Measurements from ENCODE around the gene PARD3B.

DNA sequence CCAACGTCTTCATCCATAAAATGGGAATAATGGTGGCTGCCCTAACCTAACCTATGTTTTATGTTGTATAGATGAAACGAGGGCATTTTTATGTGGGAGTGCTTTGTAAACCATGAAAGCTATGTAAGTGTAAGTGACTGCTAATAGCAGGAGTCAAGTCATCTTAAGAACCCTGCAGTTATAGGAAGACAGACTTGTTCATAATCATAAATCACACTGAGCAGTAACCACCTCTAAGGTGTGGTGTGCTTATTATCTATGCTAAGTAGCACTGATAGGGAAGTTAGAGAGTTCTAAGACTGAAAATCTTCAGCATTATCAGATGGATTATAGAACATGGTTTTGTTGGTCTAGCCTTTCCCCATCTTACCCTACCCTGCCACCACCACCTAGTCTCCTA is 1112.8 kb downstream of the PARD3B start:
- TF ChIP-seq, protein P1, sequence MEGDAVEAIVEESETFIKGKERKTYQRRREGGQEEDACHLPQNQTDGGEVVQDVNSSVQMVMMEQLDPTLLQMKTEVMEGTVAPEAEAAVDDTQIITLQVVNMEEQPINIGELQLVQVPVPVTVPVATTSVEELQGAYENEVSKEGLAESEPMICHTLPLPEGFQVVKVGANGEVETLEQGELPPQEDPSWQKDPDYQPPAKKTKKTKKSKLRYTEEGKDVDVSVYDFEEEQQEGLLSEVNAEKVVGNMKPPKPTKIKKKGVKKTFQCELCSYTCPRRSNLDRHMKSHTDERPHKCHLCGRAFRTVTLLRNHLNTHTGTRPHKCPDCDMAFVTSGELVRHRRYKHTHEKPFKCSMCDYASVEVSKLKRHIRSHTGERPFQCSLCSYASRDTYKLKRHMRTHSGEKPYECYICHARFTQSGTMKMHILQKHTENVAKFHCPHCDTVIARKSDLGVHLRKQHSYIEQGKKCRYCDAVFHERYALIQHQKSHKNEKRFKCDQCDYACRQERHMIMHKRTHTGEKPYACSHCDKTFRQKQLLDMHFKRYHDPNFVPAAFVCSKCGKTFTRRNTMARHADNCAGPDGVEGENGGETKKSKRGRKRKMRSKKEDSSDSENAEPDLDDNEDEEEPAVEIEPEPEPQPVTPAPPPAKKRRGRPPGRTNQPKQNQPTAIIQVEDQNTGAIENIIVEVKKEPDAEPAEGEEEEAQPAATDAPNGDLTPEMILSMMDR (conservative IDR thresholded peaks at IDR 0.05; ENCODE audit: low read depth in 2 of 2) = no peak
- TF ChIP-seq POLR2AphosphoS5 (IDR thresholded peaks at IDR 0.05; ENCODE audit: low read depth) (no peak), EZH2 (IDR thresholded peaks at IDR 0.05; ENCODE audit: low read depth, unreplicated experiment) (no peak), EZH2phosphoT487 (IDR thresholded peaks at IDR 0.05; ENCODE audit: unreplicated experiment) (no peak), CREB1 (CRISPR knock-in tag; IDR thresholded peaks at IDR 0.05; ENCODE audit: low read depth) (no peak), JUNB (IDR thresholded peaks at IDR 0.05; ENCODE audit: unreplicated experiment) (no peak), STAT1 (IDR thresholded peaks at IDR 0.05; ENCODE audit: unreplicated experiment) (no peak)
- TF ChIP-seq, protein P2, sequence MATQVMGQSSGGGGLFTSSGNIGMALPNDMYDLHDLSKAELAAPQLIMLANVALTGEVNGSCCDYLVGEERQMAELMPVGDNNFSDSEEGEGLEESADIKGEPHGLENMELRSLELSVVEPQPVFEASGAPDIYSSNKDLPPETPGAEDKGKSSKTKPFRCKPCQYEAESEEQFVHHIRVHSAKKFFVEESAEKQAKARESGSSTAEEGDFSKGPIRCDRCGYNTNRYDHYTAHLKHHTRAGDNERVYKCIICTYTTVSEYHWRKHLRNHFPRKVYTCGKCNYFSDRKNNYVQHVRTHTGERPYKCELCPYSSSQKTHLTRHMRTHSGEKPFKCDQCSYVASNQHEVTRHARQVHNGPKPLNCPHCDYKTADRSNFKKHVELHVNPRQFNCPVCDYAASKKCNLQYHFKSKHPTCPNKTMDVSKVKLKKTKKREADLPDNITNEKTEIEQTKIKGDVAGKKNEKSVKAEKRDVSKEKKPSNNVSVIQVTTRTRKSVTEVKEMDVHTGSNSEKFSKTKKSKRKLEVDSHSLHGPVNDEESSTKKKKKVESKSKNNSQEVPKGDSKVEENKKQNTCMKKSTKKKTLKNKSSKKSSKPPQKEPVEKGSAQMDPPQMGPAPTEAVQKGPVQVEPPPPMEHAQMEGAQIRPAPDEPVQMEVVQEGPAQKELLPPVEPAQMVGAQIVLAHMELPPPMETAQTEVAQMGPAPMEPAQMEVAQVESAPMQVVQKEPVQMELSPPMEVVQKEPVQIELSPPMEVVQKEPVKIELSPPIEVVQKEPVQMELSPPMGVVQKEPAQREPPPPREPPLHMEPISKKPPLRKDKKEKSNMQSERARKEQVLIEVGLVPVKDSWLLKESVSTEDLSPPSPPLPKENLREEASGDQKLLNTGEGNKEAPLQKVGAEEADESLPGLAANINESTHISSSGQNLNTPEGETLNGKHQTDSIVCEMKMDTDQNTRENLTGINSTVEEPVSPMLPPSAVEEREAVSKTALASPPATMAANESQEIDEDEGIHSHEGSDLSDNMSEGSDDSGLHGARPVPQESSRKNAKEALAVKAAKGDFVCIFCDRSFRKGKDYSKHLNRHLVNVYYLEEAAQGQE (IDR thresholded peaks at IDR 0.05; ENCODE audit: unreplicated experiment) = no peak
- TF ChIP-seq, protein P3, sequence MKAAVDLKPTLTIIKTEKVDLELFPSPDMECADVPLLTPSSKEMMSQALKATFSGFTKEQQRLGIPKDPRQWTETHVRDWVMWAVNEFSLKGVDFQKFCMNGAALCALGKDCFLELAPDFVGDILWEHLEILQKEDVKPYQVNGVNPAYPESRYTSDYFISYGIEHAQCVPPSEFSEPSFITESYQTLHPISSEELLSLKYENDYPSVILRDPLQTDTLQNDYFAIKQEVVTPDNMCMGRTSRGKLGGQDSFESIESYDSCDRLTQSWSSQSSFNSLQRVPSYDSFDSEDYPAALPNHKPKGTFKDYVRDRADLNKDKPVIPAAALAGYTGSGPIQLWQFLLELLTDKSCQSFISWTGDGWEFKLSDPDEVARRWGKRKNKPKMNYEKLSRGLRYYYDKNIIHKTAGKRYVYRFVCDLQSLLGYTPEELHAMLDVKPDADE (IDR thresholded peaks at IDR 0.05) = no peak
